8988T (cell line): ENCODE data around the gene ARHGAP22.

ENCODE experiments used
- DNase-seq: peaks from one replicate; pipeline ENCODE4 v3.0.0; 2011

ARHGAP22 gene

GRCh38 chr10:48633381-48634197, 28.7 kb upstream of the ARHGAP22 start:
- DNase-seq: no peak

GRCh38 chr10:48632166-48632565, 27.3 kb upstream of the ARHGAP22 start:
- DNase-seq: no peak

- DNase-seq: no peak
Measured at GRCh38 chr10:48627984-48628609, 23.2 kb upstream of the ARHGAP22 start.

- no peak for DNase-seq
Measured at GRCh38 chr10:48626986-48627731, 22.3 kb upstream of the ARHGAP22 start.

GRCh38 chr10:48626447-48626846, 21.6 kb upstream of the ARHGAP22 start:
- DNase-seq: no peak

- no peak for DNase-seq
Measured at GRCh38 chr10:48625826-48626134, 20.9 kb upstream of the ARHGAP22 start.

GRCh38 chr10:48623607-48624132, 18.8 kb upstream of the ARHGAP22 start:
- DNase-seq: no peak

GRCh38 chr10:48623009-48623408, 18.1 kb upstream of the ARHGAP22 start:
- no peak for DNase-seq

GRCh38 chr10:48620719-48621118, 15.8 kb upstream of the ARHGAP22 start:
- no peak for DNase-seq

- no peak for DNase-seq
Measured at GRCh38 chr10:48616436-48616835, 11.6 kb upstream of the ARHGAP22 start.

GRCh38 chr10:48614481-48615390, 9.9 kb upstream of the ARHGAP22 start:
- DNase-seq: no peak

- DNase-seq: no peak
Measured at GRCh38 chr10:48613016-48613415, 8.1 kb upstream of the ARHGAP22 start.

- no peak for DNase-seq
Measured at GRCh38 chr10:48612236-48612943, 7.5 kb upstream of the ARHGAP22 start.

GRCh38 chr10:48611133-48611532, 6.3 kb upstream of the ARHGAP22 start:
- no peak for DNase-seq

- DNase-seq: no peak
Measured at GRCh38 chr10:48610585-48611093, 5.8 kb upstream of the ARHGAP22 start.

GRCh38 chr10:48609899-48610584, 5.2 kb upstream of the ARHGAP22 start:
- no peak for DNase-seq

- no peak for DNase-seq
Measured at GRCh38 chr10:48609441-48609840, 4.6 kb upstream of the ARHGAP22 start.

- no peak for DNase-seq
Measured at GRCh38 chr10:48608976-48609375, 4.1 kb upstream of the ARHGAP22 start.

GRCh38 chr10:48608279-48608681, 3.4 kb upstream of the ARHGAP22 start:
- DNase-seq: peak; percentile 73

- no peak for DNase-seq
Measured at GRCh38 chr10:48607356-48608278, 2.7 kb upstream of the ARHGAP22 start.
